ENCODE data around the gene NAPB.

The NAPB gene

DNA sequence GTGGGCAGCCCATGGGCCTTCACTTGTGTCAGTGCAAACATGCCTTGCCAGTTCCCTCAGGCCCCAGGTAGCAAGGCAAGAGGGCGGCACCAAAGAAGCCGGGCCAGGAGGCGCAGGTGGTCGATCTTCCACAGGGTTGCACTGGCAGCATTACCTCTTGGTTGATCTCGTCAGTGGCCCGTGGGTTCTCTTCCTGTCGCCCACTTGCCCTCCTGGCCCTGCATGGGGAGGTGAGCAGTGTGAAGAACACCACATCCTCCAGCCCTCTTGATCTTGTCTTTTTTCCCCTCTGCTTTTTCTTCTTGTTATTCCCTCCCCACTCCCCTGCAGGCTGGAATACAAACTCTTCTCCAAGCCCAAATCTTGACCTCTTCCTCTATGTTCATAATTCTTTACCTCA, 34.4 kb upstream of the NAPB start:
- H3K9me2 ChIP-seq (replicated peaks; ENCODE audit: low read depth, low read length): no peaks in the 10 kb centered on the region
- peak overlapping the region; percentile 65 for H3K9ac ChIP-seq (ENCODE audit: low read depth, low read length, poor library complexity, severe bottlenecking)
- no peaks in the 10 kb centered on the region for H3F3A ChIP-seq (ENCODE audit: low read depth)
- H3K4me1 ChIP-seq (ENCODE audit: insufficient read depth, low read length, poor library complexity, severe bottlenecking): peaks cover 24% of the 10 kb centered on the region
- peak overlapping the region; percentile 89; the same call in 1 of the 2 replicates for H2AFZ ChIP-seq (ENCODE audit: low read length)
- H4K20me1 ChIP-seq (ENCODE audit: insufficient read depth, low read length, poor library complexity, severe bottlenecking): no peaks in the 10 kb centered on the region
- TF ChIP-seq EZH2phosphoT487 (IDR thresholded peaks at IDR 0.05; ENCODE audit: borderline replicate concordance): no peak
- TF ChIP-seq, protein P1, sequence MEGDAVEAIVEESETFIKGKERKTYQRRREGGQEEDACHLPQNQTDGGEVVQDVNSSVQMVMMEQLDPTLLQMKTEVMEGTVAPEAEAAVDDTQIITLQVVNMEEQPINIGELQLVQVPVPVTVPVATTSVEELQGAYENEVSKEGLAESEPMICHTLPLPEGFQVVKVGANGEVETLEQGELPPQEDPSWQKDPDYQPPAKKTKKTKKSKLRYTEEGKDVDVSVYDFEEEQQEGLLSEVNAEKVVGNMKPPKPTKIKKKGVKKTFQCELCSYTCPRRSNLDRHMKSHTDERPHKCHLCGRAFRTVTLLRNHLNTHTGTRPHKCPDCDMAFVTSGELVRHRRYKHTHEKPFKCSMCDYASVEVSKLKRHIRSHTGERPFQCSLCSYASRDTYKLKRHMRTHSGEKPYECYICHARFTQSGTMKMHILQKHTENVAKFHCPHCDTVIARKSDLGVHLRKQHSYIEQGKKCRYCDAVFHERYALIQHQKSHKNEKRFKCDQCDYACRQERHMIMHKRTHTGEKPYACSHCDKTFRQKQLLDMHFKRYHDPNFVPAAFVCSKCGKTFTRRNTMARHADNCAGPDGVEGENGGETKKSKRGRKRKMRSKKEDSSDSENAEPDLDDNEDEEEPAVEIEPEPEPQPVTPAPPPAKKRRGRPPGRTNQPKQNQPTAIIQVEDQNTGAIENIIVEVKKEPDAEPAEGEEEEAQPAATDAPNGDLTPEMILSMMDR (conservative IDR thresholded peaks at IDR 0.05; ENCODE audit: low read length): no peak
- no peaks in the 10 kb centered on the region for H3K9me3 ChIP-seq (ENCODE audit: insufficient read depth, low read depth, low read length)
- peak overlapping the region; percentile 71 for H3K4me2 ChIP-seq (ENCODE audit: low read depth, low read length, poor library complexity, severe bottlenecking)
- H3K79me2 ChIP-seq (ENCODE audit: insufficient read depth, low read length): no peaks in the 10 kb centered on the region
- peak overlapping the region; percentile 50 for H3K4me3 ChIP-seq (ENCODE audit: low read length, poor library complexity, severe bottlenecking)
- H3K27me3 ChIP-seq (ENCODE audit: insufficient read depth, low read length, poor library complexity, severe bottlenecking): no peaks in the 10 kb centered on the region
- no peaks in the 10 kb centered on the region for H3K36me3 ChIP-seq (ENCODE audit: insufficient read depth, low read length)

DNA sequence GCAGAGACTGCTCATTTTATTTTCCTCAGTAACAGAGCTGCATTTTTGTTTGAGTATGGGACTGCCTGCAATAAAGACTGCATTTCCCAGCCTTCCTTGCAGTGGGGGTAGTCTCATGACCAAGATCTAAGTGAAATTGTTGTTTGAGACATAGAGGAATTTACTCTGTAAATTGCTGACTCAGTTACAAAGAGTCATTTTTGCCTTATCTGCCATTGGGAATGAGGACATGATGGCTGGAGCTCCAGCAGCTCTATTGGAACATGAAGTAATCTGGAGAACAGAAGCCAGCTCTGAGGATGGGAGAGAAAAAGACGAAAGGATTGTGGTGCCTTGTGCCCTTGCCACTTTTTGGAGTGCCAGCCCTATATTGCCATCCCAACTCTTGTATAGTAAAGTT, 33.5 kb upstream of the NAPB start:
- H3K9ac ChIP-seq (ENCODE audit: low read depth, low read length, poor library complexity, severe bottlenecking): no peak overlapping the region
- H2AFZ ChIP-seq (ENCODE audit: low read length): no peak overlapping the region
- no peaks in the 10 kb centered on the region for H3K27me3 ChIP-seq (ENCODE audit: insufficient read depth, low read length, poor library complexity, severe bottlenecking)
- no peaks in the 10 kb centered on the region for H4K20me1 ChIP-seq (ENCODE audit: insufficient read depth, low read length, poor library complexity, severe bottlenecking)
- peaks cover 24% of the 10 kb centered on the region for H3K4me1 ChIP-seq (ENCODE audit: insufficient read depth, low read length, poor library complexity, severe bottlenecking)
- no peak overlapping the region for H3K4me3 ChIP-seq (ENCODE audit: low read length, poor library complexity, severe bottlenecking)
- no peaks in the 10 kb centered on the region for H3K9me2 ChIP-seq (replicated peaks; ENCODE audit: low read depth, low read length)
- no peak for TF ChIP-seq EZH2phosphoT487 (IDR thresholded peaks at IDR 0.05; ENCODE audit: borderline replicate concordance)
- TF ChIP-seq, protein P1 (conservative IDR thresholded peaks at IDR 0.05; ENCODE audit: low read length): no peak
- H3F3A ChIP-seq (ENCODE audit: low read depth): no peaks in the 10 kb centered on the region
- no peaks in the 10 kb centered on the region for H3K79me2 ChIP-seq (ENCODE audit: insufficient read depth, low read length)
- no peaks in the 10 kb centered on the region for H3K36me3 ChIP-seq (ENCODE audit: insufficient read depth, low read length)
- no peak overlapping the region for H3K4me2 ChIP-seq (ENCODE audit: low read depth, low read length, poor library complexity, severe bottlenecking)
- H3K9me3 ChIP-seq (ENCODE audit: insufficient read depth, low read depth, low read length): no peaks in the 10 kb centered on the region

DNA sequence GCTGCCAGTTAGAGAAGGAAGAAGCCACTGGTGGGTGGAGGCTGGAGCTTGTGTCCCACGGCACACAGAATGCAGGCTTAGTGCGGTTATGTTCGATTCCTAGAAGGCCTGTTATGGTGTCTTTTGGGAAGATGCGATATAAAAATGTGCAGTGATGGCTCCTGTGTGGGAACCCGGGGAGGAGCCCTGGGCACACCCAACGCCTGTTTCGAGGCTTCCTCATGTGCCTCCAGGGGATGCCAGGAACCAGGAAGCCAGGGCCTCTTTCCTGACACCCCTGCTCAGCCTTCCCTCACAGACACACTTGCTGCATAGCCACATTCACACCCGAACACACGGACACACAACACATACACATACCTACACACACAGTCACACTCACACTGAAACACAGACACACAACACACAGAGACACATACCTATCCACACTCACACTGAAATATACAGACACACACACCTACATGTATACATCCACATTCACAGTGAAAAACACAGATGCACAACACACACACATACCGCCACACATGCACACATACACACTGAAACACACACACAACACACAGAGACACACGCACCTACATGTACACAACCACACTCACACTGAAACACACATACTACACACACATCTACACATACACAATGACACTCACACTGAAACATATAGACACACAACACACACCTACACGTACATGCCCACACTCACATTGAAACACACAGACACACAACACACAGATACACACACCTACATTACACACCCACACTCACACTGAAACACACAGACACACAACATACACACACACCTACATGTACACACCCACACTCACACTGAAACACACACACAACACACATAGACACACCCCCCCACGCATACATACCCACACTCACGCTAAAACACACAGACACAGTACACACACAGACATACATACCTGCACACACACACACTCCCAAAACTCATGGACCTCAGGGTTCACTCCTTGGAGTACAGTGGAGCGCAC, 32.6 kb upstream of the NAPB start:
- Histone ChIP-seq H2AFZ (ENCODE audit: low read length) (no peak overlapping the region), H3K4me2 (ENCODE audit: low read depth, low read length, poor library complexity, severe bottlenecking) (no peak overlapping the region), H4K20me1 (ENCODE audit: insufficient read depth, low read length, poor library complexity, severe bottlenecking) (no peaks in the 10 kb centered on the region), H3K9ac (ENCODE audit: low read depth, low read length, poor library complexity, severe bottlenecking) (no peak overlapping the region), H3K4me3 (ENCODE audit: low read length, poor library complexity, severe bottlenecking) (no peak overlapping the region), H3K36me3 (ENCODE audit: insufficient read depth, low read length) (no peaks in the 10 kb centered on the region), H3K27me3 (ENCODE audit: insufficient read depth, low read length, poor library complexity, severe bottlenecking) (no peaks in the 10 kb centered on the region), H3K79me2 (ENCODE audit: insufficient read depth, low read length) (no peaks in the 10 kb centered on the region), H3K9me2 (replicated peaks; ENCODE audit: low read depth, low read length) (no peaks in the 10 kb centered on the region), H3F3A (ENCODE audit: low read depth) (no peaks in the 10 kb centered on the region), H3K4me1 (ENCODE audit: insufficient read depth, low read length, poor library complexity, severe bottlenecking) (peaks cover 24% of the 10 kb centered on the region), H3K9me3 (ENCODE audit: insufficient read depth, low read depth, low read length) (no peaks in the 10 kb centered on the region)
- TF ChIP-seq, protein P1 (conservative IDR thresholded peaks at IDR 0.05; ENCODE audit: low read length): no peak
- TF ChIP-seq EZH2phosphoT487 (IDR thresholded peaks at IDR 0.05; ENCODE audit: borderline replicate concordance): no peak
